AG04450 (cell line): Measurements from ENCODE around the gene SORBS2. TPM values are rescaled to one million over a fixed set of nuclear protein-coding genes. Genes with fewer than 3 reads are reported as not detected.

ENCODE experiments used
- CTCF ChIA-PET: fragments of 300-600, 350-600 bp; formaldehyde crosslinking; extraction: SDS; loops from one replicate; lab custom pipeline; 2022; ENCODE audit warnings: antibody characterized with exemption, inconsistent platforms; lab: Charles Lee
- POLR2A ChIA-PET: fragments of 350-600 bp; formaldehyde crosslinking; extraction: SDS; loops from one replicate; lab custom pipeline; 2021; ENCODE audit warnings: antibody characterized with exemption, inconsistent platforms; lab: Yijun Ruan, JAX
- DNase-seq: peaks from one replicate; pipeline ENCODE4 v3.0.0-alpha.2; 2011; ENCODE audit warnings: low read depth, low spot score
- H3K27ac ChIP-seq: one replicate; pipeline ENCODE4 v1.5.1; 2012; ENCODE audit warnings: low read depth, low read length, control low read depth
- H3K27me3 ChIP-seq: one replicate; pipeline ENCODE4 v1.6.0; 2012; ENCODE audit warnings: low read length; ENCODE audit not compliant: control insufficient read depth, insufficient read depth
- H3K4me3 ChIP-seq: 2 replicates; pipeline ENCODE4 v1.5.1; 2011; ENCODE audit warnings: mild to moderate bottlenecking, low read depth, low read length, control low read depth
- H3K9me3 ChIP-seq: 2 replicates; pipeline ENCODE4 v1.5.1; 2012; ENCODE audit warnings: low read length; ENCODE audit not compliant: control insufficient read depth, insufficient read depth
- polyA plus RNA-seq: library from polyadenylated mRNA; depleted of rRNA; stranded (reverse); fragments of >200 nt; gene quantifications from 2 replicates; pipeline ENCODE4 v1.2.3, GENCODE V29; 2011
- TF ChIP-seq, protein P1 (sequence below): IDR thresholded peaks from 2 replicates; pipeline ENCODE4 v1.5.1; 2011; ENCODE audit warnings: low read depth, low read length, control low read depth, inconsistent platforms

Gene SORBS2
- polyA plus RNA-seq, 1 experiment = not detected

- TF ChIP-seq, protein P1, sequence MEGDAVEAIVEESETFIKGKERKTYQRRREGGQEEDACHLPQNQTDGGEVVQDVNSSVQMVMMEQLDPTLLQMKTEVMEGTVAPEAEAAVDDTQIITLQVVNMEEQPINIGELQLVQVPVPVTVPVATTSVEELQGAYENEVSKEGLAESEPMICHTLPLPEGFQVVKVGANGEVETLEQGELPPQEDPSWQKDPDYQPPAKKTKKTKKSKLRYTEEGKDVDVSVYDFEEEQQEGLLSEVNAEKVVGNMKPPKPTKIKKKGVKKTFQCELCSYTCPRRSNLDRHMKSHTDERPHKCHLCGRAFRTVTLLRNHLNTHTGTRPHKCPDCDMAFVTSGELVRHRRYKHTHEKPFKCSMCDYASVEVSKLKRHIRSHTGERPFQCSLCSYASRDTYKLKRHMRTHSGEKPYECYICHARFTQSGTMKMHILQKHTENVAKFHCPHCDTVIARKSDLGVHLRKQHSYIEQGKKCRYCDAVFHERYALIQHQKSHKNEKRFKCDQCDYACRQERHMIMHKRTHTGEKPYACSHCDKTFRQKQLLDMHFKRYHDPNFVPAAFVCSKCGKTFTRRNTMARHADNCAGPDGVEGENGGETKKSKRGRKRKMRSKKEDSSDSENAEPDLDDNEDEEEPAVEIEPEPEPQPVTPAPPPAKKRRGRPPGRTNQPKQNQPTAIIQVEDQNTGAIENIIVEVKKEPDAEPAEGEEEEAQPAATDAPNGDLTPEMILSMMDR = no peak
- Histone ChIP-seq H3K9me3 (no peaks in the 10 kb centered on the region), H3K4me3 (no peak overlapping the region), H3K27me3 (no peaks in the 10 kb centered on the region), H3K27ac (no peak overlapping the region)
- POLR2A ChIA-PET = interaction anchor here (0.7 kb wide), 2 partner anchors 44 to 556 kb away, joined by 4 to 5 read pairs; no protein-coding TSS in a partner anchor
- CTCF ChIA-PET = interaction anchor here (0.7 to 1.1 kb wide), 2 partner anchors 135 to 319 kb away, joined by 3 to 4 read pairs; no protein-coding TSS in a partner anchor
- peak; percentile 23 for DNase-seq
Observed at GRCh38 chr4:185774845-185775680, 36.9 kb downstream of the SORBS2 start.

GRCh38 chr4:185774131-185774653, 37.8 kb downstream of the SORBS2 start:
- POLR2A ChIA-PET = no interaction called here
- Histone ChIP-seq H3K27me3 (no peaks in the 10 kb centered on the region), H3K27ac (no peak overlapping the region), H3K4me3 (no peak overlapping the region), H3K9me3 (no peaks in the 10 kb centered on the region)
- DNase-seq = no peak
- TF ChIP-seq, protein P1 = no peak
- CTCF ChIA-PET = no interaction called here

DNA sequence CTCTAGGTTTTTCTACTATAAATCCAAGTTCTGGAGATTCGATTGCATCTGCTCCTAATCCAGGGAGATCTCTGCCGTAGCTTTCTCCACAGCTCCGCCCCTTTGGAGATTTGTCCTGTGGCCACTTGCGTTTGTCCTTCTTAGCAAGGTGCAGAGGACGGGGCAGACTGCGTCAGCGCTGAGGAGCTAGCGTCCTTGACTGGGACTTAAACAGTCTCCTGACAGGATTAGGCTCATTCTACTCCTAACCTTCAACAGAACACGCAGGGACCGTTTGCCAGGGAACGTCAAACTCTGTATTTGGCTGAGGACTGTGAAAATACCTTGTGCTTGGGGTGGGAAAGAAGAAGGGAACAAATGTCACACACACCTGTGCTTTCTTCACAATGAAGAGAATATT, 38.6 kb downstream of the SORBS2 start:
- CTCF ChIA-PET = no interaction called here
- no peak overlapping the region for H3K4me3 ChIP-seq

GRCh38 chr4:185772391-185773093, 39.5 kb downstream of the SORBS2 start:
- Histone ChIP-seq H3K27ac (no peak overlapping the region), H3K4me3 (no peak overlapping the region), H3K27me3 (no peaks in the 10 kb centered on the region), H3K9me3 (no peaks in the 10 kb centered on the region)
- DNase-seq = no peak
- POLR2A ChIA-PET = no interaction called here
- CTCF ChIA-PET = no interaction called here
- TF ChIP-seq, protein P1 = no peak

More for the DNA sequence above, 38.6 kb downstream of the SORBS2 start:
- DNase-seq = no peak
- TF ChIP-seq, protein P1 = no peak
- Histone ChIP-seq H3K27ac (no peak overlapping the region), H3K27me3 (no peaks in the 10 kb centered on the region), H3K9me3 (no peaks in the 10 kb centered on the region)
- POLR2A ChIA-PET = no interaction called here
